Fibroblast of pulmonary artery (primary cell): ENCODE measurements around the gene CACNA1C.

Experiments
- DNase-seq: peaks from one replicate; pipeline ENCODE4 v3.0.0-alpha.2; 2010; ENCODE audit warnings: low read depth
- H3K4me3 ChIP-seq: replicated peaks from 2 replicates; pipeline ENCODE4 v1.5.1; 2011; ENCODE audit warnings: low read depth, mild to moderate bottlenecking, control low read depth, low read length, moderate library complexity
- CTCF ChIP-seq: IDR thresholded peaks from 2 replicates; pipeline ENCODE4 v1.5.1; 2011; ENCODE audit warnings: mild to moderate bottlenecking, control low read depth, low read length, inconsistent platforms; ENCODE audit errors: missing control alignments

Gene CACNA1C

GRCh38 chr12:2052826-2053678 is at the start of gene CACNA1C:
CACNA1C (plus strand) TSS chr12:2052987; CDS start chr12:2053563, 576 bp downstream.
- TF ChIP-seq CTCF: no peak
- peak; percentile 37 for DNase-seq
- H3K4me3 ChIP-seq: peak within 1 kb of the TSS; percentile 43

GRCh38 chr12:2003676-2004112 is 49.1 kb upstream of the CACNA1C start:
- no peak for DNase-seq
- H3K4me3 ChIP-seq: peak overlapping the region; percentile 94
- TF ChIP-seq CTCF: no peak

GRCh38 chr12:2004113-2004929 is 48.5 kb upstream of the CACNA1C start, which contains the start of gene DCP1B:
DCP1B (minus strand) TSS chr12:2004457; CDS start chr12:2004431, 26 bp downstream.
- peak within 1 kb of the TSS; percentile 94 for H3K4me3 ChIP-seq
- peak; percentile 98 for DNase-seq
- TF ChIP-seq CTCF: no peak

GRCh38 chr12:2008677-2009076 is 44.1 kb upstream of the CACNA1C start:
- no peak for TF ChIP-seq CTCF
- no peak overlapping the region for H3K4me3 ChIP-seq
- DNase-seq: no peak

GRCh38 chr12:2009623-2010022 is 43.2 kb upstream of the CACNA1C start:
- no peak overlapping the region for H3K4me3 ChIP-seq
- TF ChIP-seq CTCF: no peak
- DNase-seq: no peak

- no peak for TF ChIP-seq CTCF
- DNase-seq: no peak
- no peak overlapping the region for H3K4me3 ChIP-seq
Observed at GRCh38 chr12:2011643-2012607, 40.9 kb upstream of the CACNA1C start.
